ENCODE measurements around the gene GPX4.

GPX4 gene

GRCh38 chr19:1068009-1069001 is 35.5 kb upstream of the GPX4 start:
- DNase-seq (ENCODE audit: low read depth) = no peak

DNA sequence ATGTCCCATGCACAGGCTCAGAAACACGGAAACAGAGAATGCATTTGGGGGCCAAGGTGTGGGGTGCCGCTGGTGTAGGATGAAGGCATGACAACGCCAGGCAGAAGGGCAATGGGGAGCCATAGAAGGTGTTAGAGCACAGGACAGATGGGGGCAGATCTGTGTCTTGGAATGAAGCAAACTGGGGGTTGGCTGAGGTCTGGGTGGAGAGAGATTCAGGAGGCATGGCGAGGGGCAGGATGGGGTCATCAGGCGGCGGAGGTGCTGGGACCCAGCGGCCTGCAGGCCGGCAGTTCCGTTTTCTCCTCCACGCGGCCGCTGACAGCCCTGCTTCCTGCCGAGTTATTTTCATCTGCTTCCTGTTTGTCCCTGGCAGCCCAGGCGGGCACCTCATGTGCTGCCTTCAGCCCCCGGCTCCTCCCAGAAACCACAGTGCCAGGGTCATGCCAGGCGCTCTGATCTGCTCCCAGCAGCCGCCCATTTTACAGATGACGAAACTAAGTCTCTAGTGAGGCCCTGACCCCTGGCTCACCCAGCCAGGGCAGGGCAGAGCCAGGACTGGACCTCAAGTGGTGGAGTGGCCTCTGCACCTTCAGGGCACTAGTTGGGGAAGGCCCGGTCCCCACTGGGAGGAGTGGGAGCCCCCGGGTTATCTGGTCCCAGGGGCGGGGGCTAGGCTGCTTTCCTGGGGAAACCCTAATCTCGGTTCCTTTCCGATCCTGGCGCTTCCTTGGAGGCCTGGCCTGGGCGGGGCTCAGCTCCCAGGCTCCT is 34.6 kb upstream of the GPX4 start:
- DNase-seq (ENCODE audit: low read depth) = peak; percentile 32

DNA sequence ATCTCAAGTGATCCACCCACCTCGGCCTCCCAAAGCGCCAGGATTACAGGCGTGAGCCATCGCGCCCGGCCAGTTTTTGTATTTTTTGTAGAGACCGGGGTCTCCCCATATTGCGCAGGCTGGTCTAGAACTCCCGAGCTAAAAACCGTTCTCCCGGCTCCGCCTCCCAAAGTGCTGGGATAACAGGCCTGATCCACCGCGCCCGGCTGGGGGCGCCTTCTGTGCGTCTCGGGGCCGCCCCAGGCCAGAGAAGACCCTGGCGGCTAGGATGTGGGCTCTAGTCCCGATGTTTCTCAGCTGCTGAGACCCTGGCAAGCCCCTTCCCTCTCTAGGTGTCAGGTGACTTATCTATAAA is 33.2 kb upstream of the GPX4 start:
- DNase-seq (ENCODE audit: low read depth) = no peak

DNA sequence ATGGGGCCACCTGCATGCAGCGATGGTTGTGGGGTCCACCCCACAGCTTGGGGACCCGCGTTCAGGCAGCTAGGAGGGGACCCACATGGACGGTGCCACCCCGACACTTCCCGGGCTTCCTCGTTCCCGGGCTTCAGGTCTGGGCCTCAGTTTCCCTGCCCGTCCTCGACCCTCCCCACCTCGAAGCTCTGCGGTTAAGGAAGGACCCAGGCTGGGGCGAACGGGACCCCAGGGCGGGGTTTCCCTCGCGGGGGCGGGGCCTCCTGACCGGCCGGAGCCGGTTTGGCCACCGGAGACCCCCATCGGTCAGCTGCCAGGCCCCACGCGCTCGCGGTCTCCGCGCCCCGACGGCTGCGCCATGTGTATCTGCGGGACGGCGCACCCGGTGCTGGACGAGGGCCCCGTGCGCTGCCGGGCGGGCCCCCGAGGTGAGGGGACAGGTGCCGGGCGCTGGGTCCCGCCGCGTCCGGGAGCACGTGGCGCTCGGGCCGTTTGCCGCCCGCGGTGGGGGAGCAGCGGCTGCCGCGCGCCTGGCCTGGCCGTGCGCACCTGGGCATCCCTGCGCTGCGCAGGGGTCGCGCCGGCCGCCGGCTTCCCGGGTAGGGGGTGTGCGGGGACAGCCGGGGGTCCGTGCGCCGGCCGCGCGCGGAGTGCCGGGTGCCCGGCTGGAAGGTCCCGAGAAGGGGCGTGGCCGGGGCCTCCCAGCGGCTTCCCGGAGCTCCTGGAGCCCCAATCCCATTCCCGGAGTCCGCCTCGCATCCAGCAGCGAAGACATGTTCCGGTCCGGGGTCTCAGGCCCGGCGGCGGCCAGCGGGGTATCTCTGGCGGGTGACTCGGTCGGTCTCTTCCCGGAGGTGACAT is 32.6 kb upstream of the GPX4 start:
- no peak for DNase-seq (ENCODE audit: low read depth)

DNA sequence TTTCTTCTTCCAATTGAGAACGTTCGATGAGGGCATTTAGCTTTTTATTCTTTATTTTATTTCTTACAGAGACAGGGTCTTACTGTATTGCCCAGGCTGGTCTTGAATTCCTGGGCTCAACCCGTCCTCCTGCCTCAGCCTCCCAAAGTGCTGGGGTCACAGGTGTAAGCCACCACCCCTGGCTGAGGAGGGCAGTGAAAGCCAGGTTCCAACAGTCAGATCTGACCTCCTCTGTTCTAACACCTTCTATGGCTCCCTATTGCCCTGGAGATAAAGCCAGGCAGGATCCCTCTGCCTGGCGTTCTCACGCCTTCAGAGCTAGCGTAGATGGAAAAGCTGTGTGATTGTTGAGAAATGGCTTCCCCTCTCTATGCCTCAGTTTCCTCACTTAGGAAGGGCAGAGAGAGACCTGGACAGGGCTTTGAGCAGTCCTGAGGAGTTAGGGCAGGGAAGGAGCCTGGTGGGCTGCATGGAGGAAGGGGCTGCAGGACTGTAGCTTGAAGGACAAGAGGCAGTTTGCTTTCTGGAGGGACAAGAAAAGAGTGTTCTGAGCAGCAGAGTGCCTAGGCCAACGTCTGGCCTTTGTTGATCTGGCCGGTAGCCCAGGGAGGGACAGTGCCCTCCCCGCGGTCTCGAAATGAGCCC is 31.3 kb upstream of the GPX4 start:
- no peak for DNase-seq (ENCODE audit: low read depth)

DNA sequence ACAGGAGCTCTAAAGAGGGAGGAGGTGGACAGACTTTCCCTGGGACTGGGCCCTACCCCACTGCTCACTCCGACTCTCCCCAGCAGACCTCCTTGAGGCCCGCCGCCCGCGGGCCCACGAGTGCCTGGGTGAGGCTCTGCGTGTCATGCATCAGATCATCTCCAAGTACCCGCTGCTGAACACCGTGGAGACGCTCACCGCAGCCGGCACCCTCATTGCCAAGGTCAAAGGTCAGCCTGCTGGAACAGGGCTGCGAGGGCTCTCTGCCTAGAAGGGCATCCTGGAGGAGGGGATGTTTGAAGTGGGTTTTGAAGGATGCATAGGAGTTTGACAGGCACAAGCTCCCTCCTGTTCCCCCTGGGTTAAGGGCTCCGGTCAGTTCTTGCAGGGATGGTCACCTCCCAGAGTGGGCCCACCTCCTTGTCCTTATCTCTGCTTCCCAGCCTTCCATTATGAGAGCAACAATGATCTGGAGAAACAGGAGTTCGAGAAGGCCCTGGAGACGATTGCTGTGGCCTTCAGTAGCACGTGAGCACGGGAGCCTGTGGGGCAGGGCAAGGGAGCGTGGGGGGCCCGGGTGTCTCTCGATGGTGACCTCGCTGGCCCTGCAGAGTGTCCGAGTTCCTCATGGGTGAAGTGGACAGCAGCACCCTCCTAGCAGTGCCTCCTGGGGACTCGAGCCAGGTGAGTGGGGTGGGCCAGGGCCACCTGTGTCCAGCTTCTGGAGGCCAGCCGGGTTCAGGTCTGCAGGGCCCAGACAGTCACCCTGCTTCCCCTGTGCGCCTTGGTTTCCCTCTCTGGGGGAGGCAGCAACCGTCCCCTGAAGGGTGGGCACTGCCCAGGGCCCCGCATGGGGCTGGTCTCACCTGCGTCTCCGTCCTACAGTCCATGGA is 30.5 kb upstream of the GPX4 start:
- no peak for DNase-seq (ENCODE audit: low read depth)

DNA sequence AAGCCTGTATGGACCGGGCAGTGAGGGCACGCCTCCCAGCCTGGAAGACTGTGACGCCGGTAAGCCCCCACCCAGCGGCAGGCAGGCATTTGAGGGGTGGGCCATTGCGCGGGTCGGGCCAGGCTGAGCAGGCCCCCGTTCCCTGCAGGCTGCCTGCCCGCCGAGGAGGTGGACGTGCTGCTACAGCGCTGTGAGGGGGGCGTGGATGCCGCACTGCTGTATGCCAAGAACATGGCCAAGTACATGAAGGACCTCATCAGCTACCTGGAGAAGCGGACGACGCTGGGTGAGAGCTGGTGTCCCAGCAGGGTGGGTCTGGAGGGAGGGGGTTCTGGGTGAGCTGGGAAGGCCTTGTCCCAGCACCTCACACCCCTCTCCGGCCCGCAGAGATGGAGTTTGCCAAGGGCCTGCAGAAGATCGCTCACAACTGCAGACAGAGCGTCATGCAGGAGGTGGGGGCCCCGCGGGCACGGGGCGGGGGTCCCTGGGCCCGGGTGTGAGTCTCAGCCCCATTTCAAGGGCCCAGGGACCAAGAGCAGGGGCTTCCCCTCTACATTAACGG is 29.8 kb upstream of the GPX4 start:
- no peak for DNase-seq (ENCODE audit: low read depth)

- no peak for DNase-seq (ENCODE audit: low read depth)
Measured at GRCh38 chr19:1074544-1075283, 29.1 kb upstream of the GPX4 start.

- no peak for DNase-seq (ENCODE audit: low read depth)
Measured at GRCh38 chr19:1076046-1076386, 27.8 kb upstream of the GPX4 start.

- no peak for DNase-seq (ENCODE audit: low read depth)
Measured at GRCh38 chr19:1076951-1077350, 26.8 kb upstream of the GPX4 start.

DNA sequence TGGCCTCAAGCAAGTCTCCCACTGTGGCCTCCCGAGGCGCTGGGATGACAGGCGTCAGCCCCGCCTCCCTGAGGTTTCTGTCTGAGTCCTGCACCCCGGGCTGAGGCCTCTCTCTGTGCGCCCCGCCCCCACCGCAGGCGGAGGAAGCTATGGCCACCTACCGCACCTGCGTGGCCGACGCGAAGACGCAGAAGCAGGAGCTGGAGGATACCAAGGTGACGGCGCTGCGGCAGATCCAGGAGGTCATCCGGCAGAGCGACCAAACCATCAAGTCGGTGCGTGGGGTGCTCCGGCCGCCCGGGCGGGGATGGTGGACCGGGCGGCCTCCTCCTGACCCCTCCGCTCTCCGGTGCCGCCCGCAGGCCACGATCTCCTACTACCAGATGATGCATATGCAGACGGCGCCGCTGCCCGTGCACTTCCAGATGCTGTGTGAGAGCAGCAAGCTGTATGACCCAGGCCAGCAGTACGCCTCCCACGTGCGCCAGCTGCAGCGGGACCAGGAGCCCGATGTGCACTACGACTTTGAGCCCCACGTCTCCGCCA is 24.2 kb upstream of the GPX4 start:
- DNase-seq (ENCODE audit: low read depth) = no peak

DNA sequence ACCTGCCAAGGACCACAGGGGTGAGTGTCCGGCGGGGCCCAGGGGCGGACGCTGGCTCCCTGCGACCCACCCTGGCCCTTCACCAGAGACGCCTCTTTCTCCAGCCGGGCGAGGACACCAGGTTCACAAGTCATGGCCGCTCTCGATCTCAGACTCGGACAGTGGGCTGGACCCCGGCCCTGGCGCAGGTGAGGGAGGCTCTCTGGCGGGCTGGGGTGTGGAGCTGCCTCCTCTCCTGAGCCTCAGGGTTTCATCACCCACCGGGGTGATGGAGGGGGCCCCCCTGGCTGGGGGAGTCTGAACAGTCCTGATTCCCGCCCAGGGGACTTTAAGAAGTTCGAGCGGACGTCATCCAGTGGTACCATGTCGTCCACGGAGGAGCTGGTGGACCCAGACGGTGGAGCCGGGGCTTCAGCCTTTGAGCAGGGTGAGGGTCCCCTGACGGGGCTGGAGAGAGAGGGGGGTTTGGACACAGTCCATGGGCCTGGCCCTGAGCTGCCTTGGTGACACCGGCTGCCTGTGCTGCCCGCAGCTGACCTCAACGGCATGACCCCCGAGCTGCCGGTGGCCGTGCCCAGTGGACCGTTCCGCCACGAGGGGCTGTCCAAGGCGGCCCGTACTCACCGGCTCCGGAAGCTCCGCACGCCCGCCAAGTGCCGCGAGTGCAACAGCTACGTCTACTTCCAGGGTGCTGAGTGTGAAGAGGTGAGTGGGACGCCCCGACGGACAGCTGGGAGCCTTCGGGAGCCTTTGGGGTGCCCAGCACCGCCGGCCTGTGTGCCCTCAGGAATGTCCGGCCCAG is 23.2 kb upstream of the GPX4 start:
- no peak for DNase-seq (ENCODE audit: low read depth)

GRCh38 chr19:1081301-1082164 is 22.3 kb upstream of the GPX4 start:
- no peak for DNase-seq (ENCODE audit: low read depth)

GRCh38 chr19:1082165-1082927 is 21.4 kb upstream of the GPX4 start:
- DNase-seq (ENCODE audit: low read depth) = no peak

GRCh38 chr19:1082928-1083816 is 20.6 kb upstream of the GPX4 start:
- DNase-seq (ENCODE audit: low read depth) = no peak

Data from fibroblast of gingiva (primary cell).